HG03460 (cell line): ENCODE measurements around the gene PSAP.

Source experiments
- ATAC-seq: cut with Tn5 transposase; IDR thresholded peaks from one replicate; pipeline ENCODE4 v1.9.1; 2021; ENCODE audit not compliant: unreplicated experiment

The PSAP gene

DNA sequence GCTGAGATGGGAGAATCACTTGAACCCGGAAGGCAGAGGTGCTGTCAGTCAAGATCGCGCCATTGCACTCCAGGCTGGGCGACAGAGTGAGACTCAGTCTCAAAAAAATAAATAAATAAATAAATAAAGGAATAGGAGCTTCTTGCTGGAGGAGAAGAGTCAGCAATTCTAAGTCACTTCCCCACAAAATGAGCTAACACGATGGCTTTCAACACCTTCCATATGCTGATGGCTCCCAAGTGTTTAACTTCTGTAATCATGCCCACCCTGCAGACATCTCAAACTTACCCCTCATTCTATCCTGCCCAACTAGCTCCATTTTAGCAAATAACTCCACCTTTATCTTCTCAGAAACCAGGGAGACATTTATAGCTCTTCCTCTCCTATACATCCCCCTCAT lies 21.2 kb downstream of the PSAP start:
- no peak for ATAC-seq

DNA sequence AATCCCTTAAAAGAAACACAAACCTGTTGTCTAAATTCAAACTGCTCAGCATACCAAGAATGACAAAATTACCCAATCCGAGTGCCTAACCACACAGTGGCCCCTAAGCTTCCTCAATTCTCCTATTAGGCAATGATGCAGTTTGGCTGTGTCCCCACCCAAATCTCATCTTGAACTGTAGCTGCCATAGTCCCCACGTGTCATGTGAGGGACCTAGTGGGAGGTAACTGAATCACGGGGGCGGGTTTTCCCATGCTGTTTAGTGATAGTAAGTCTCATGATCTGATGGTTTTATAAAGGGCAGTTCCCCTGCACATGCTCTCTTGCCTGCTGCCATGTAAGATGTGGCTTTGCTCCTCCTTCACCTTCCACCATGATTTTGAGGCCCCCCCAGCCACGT lies 21.9 kb downstream of the PSAP start:
- no peak for ATAC-seq

DNA sequence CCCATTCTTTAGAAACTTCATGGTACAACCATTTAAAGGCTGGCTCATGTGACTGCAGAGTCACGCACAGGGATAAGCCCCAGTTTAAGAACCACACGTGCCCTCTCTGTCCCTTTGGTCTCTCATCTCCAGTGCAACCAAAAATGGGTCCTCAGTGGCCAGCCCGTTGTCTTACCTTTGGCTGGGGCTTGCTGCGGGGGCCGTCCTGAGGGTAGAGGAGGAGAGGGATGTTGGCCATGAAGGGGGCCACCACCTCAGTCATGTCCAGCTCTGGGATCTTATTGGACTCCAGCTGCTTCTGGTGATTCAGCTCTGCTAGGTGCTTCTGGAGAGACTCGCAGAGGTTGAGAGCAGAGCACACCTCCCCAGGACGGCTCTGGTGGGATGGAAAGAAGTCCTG lies 22.3 kb downstream of the PSAP start:
- ATAC-seq: no peak

DNA sequence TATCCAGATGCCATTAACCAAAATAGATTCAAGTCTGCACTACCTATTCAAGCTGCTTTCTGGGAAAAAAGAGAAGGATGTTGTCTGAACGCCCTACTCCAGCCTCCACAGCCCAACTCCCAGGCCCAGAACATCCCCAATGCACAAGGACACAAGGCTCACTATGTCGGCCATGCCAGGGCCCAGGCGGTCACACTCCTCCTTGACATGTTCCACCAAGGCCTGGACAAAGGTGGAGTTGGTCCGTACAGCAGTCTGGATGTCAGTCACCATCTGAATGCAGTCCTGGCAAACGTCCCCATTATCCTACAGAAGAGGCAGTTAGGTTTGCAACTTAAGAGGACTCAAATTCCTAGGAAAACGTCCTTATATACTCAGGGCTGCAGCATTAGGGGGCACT lies 23.2 kb downstream of the PSAP start:
- ATAC-seq: no peak

DNA sequence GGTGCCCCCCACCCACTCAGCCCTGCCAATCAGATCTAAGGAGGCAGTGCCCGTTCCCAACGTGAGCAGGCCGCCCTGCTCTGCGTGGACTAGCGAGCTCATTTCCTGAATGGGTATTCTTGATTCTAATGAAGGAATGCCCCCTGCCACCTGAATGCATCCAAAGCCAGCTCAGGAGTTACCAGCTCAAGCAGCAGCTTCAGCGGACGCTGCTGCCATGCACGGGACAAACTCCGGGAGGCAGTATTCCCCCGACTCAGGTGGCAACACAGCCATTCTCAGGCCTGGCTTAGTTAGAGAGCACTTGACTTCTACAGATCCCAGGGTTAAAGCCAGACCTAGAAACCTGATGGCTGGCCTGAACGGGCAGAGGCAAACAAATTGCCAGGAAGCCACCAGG lies 25.8 kb downstream of the PSAP start:
- ATAC-seq: no peak

DNA sequence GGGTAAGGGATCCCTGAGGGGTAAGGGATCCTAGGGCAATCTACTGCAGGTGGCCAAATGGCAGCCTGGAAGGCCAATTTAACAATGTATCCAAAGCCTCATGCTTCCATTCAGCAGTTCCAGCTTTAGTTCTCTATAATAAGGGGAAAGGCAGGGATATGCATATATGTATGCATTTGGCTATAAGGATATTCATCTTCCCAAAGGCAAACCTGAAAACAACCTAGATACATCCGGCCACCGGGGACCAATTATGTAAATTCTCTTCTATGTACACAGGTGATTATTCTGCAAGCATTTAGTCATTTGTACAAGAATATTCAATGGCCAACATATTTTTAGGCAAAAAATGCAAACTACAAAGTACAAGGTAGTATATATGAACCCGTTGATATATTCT lies 26.7 kb downstream of the PSAP start:
- no peak for ATAC-seq

DNA sequence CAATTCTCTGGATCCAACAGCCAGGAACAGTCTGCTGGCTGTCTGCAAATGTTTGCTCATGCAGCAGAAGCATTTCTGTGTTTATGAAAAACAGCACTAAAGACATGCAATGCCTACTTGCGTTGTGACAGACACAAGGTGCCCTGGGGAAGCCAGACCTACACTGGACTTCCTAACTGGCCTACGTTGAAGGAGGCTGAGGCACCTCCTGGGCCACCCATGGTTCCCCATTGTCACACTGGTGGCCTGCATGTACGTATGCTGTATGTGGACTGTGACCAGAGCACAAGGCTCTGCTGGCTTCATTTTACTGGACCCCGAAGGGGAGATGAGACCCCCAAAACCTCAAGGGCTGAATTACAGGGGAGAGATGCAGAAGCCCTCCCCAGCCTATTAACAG lies 27.7 kb downstream of the PSAP start:
- no peak for ATAC-seq

DNA sequence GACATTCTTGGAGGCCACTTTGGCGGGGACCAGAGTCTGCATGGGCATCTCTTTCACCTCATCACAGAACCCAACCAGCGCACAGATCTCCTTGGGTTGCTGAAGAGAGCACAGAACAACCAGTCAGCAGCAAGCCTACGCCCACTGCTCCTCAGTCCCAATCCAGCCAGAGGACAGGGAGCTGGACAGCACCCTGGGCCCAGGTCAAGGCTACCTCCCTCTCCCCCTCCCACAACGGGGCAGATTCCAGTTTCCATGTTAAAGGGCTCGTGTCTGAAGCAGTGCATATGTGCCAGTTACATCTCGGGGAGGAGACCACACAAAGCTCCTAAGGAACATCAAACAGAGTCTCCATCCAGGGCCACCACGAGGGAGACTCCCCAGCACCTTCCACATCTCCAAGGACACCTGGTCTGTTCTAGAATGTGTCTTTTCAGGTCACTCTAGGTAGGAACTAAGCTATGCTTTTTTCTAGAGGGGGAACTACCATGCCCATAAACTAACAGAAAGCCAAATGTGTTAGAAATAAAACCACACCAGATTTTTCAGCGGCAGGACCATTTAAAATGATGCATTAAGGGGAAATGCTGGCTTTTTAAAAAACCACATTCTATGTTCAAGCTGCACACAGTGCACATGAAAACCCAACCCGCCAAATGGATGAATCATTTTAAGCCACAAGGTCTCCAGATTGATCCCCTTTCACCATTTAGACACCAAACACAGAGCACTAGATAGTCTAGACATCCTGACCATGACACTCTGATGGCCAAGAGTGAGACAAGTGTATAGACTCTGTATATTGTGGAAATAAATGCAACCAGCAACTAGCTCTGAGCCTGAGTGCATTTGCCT lies 28.9 kb downstream of the PSAP start:
- ATAC-seq: no peak

DNA sequence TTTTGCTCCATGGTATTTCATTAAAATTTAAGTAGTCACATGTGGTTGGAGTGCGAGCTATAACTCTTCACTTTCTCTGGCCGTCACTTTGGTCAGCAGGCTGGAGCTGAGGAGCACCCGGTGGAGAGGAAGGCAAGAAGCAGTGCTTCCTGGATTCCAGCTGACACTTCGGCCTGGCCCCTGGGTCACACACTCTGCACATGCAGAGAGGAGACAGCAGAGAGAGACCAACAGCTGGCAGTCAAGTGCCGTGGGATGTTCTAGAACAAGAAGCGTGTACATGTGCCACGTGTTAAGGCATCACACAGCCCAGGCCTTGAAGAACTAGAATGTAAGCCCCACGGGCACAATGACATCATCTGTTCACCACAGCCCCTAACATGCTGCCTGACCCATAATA lies 30.1 kb downstream of the PSAP start:
- no peak for ATAC-seq

DNA sequence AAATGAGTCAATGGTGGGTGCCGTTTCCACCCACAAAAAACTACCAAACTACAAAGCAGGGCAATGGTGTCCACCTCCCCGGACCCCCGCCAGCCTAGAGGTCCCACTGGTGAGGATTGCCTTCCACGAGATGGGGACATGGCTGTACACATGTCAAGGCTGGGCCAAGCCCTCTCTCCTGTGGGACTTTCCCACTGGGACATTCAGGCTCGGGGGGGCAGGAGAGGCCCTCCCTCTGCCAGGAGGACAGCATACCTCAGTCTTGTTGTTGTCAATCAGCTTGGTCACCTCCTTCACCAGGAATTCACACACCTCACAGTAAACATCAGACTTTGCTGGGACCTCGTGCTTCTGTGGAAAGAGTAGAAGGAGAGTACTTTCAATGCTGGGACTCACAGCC lies 31.1 kb downstream of the PSAP start:
- ATAC-seq: no peak

DNA sequence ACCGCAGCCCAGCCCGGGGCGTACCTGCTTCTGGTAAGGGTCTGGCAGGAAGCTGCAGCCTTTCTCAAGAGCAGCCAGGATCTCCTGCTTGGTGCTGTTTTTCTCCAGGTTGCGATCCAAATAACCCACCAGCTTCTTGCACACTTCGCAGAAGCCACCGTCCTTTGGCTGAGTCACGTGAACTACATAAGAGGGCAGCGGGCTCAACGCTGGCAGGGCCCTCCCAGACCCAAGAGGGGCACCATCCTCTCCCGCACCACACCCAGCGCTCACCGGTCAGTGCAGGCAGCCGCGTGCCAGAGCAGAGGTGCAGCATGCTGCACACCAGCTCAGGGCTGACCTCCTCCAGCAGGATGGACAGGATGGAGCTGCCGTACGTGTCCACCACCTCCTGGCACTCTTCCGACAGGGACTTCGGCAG lies 31.6 kb downstream of the PSAP start:
- ATAC-seq: no peak

DNA sequence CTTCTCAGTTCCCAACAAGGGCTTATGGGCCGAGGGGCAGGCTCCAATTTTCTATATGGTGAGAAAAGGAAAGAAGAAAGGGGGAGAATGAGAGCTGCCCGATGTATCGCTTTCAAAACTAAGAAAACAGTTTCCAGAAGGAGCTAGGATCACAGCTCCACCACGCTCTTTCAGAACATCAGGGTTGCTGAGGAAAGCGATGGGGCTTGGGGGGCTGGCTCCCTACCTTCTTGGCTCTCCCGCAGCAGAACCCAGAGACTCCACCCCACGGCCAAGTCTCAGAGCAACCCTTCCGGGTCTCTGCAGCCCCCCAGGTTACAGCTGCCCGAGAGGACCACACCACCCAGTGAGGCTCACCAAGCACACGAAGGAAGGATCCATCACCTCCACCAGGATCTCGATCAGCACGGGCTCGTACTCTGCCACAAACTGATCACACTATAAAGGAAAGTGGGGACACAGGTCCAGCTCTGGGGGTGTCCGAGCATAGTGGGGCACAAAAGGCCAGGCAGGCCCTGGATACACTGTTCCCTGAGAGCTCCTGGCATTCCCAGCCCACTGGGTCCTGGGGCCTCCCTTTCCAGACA lies 32.3 kb downstream of the PSAP start:
- no peak for ATAC-seq

DNA sequence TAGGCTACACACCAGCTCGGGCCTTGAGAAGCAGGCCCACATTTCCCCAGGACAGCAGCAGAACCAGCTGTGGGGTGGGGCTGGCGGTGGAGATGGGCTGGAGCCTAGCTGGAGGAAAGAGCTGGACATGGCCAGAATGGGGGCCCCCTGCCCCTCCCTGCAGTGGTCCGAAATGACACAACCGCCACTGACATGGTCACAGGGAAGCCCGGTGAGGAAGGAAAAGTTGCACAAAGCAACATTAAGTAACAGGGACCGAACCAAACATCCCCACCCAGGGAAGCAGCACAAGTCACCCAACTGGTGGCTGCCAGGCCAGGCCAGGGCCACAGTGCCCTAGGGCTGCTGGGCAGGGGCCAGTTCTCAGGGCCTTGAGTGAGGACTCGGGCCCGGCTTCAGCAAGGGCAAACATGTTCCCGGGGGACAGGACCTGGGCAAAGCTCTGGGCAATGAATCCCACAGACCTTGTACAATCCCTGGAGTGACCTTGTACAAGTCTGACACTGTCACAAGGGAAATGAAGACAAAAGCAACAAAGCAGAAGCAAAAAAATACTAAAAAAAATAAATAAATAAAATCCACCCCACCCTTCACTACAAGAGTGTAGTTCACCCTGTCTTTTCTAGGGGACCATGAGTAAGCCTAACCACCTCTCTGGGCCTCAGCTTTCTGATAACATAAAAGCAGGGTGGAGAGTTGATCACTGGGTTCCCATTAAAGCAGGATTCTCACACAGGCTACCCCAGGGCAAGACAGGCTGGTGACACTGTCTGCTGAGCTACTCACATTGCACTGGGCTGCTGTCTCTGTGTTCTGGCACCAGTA lies 33.0 kb downstream of the PSAP start:
- no peak for ATAC-seq

DNA sequence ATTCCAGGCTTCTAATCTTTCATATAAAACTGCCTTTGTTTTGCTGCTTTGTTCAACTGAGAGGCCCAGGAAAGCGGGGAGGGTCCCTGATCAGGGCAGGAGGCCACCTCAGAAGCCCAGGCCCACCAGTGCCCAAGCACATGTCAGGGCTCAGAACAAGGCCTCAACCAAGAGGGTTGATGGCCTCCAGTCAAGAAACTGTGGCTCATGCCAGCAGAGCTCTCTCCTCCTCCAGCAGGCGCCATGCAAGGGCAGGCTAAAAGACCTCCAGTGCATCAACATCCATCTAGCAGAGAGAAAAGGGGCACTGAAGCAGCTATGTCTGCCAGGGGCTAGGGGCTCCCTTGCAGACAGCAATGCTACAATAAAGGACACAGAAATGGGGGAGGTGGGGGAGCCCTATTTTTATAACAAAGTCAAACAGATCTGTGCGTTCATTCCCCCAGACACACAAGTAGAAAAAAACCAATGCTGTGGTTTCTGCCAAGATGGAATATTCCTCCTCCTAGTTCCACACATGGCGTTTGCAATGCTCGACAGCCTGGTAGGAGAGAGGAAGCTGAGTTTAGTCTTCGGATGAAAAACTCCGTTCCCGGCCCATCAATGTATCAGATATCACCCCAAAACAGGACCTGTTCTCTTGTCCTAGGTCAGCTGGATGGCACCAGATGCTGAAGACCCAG lies 34.0 kb downstream of the PSAP start:
- ATAC-seq: no peak

DNA sequence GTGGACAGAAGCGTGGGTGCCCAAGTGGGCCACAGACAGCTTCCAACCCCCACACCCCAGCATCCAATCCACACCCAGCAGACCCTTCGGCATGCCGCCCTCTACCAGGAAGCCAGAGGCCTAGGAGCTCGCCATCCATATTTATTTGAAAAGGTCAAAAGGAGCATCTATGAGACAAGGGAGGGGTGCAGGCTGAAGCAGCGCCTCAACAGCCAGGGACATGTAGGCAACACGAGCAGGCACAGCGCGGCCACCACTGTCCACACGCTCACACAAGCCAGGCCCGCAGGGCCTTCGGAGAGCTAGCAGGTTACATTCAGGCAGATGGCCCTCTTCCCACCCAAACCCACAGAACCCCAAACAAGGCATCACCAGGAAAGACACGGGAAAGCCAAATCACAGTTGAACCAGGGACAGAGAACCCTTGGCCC lies 34.6 kb downstream of the PSAP start:
- ATAC-seq: no peak

DNA sequence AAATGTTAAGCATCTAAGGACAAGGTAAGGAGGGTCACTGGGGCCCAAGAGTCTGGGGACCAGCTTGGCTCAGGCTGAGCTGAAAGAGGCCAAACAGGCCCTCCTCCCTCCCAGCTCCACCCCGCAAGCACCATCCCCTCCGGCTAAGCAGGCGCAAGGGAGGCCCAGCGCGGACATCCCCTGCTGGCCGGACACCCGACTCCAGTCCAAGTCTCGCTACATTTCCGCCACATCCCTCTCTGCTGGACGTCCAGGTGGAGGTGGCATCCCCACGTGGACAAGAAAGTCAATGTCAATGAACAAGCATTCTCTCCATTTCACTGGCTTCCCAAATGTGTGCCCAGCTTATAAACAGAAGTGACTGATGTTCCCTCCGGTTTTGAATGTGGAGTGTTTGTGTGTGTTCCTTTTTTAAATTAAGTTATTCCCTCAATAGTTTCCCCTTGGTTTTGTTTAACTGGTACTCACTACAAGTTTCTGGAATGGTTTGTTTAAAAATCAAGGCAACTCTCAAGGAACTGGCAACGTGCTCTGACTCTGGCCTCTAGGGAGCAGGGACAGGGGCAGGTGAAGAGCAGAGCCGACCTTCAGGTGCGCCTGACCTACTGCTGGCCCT lies 35.4 kb downstream of the PSAP start:
- ATAC-seq: no peak

DNA sequence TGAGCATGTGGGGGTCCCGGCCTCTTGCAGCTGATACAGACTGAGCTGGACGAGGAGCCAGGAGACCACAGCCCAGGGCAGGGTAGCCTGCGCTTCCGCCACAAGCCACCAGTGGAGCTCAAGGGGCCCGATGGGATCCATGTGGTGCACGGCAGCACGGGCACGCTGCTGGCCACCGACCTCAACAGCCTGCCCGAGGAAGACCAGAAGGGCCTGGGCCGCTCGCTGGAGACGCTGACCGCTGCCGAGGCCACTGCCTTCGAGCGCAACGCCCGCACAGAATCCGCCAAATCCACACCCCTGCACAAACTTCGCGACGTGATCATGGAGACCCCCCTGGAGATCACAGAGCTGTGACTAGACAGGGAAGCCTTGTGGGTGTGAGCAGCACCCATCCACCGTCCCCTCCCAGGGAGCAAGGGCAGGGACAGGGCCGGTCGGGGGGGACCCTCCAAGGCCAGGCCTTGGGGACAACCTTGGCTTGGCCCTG lies 36.1 kb downstream of the PSAP start:
- no peak for ATAC-seq

DNA sequence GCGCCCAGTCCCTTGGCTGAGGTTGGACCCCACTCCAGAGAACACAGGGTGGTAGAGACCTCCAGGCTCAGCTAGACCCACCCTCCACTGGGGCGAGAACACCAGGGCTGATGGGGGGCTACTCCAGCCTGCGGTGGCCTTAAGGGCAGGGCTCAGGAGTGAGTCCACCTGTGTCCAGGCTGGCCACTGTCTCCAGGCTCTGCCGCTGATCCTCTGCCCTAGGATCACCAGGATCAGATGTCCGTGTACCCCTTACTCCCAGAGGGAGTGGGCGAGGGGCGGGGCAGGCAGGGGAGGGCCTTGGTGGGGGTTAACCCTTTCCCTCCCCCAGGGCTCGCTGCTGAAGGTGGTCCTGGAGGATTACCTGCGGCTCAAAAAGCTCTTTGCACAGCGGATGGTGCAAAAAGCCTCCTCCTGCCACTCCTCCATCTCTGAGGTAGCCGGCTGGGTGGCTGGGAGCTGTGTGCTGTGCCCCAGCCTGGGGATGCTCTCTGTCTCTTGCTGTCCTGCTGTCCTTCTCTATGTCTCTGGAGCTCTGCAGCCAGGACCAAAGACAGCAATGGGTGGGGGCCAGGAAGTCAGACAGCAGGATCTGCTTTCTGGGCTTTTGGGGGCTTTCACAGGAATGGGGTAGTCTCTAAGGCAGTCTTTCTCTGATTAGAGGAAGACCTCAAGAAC lies 38.0 kb downstream of the PSAP start:
- ATAC-seq: no peak

DNA sequence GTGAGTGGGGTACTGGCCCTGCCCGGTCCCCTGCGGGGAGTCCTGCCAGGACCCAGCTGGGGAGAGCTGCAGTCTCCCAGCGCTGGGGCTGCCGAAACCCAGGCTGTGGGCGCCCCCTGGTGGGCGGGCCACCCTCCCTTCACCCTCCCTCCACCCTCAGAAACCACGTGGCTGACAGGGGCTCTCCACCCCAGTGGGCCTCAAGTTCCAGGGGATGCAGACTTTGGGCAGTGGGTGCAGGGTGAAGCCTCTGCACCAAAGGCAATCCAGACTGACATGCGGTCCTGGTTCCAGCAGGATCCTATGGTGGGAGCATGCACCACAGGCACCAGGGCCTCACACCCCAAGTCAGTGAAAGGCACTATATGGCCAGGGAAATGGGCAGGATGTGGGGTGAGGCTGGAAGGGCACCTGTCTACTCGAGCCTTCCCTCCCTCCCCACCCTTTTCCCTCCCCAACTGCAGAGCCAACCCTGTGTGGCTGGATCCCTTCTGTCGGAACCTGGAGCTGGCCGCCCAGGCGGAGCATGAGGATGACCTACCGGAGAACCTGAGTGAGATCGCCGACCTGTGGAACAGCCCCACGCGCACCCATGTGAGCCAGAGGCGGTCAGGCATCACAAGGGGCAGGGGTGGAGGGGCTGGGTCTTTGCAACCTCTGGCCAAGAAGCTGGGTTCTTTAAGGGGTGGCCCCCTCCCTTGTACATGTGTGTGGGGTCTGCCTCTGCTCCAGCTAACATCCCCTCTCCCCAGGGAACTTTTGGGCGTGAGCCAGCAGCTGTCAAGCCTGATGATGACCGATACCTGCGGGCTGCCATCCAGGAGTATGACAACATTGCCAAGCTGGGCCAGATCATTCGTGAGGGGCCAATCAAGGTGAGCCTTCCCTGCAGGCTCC lies 38.8 kb downstream of the PSAP start:
- no peak for ATAC-seq
